ENCODE data around the gene LYZL2. TPM values are rescaled to one million over a fixed set of nuclear protein-coding genes. Genes with fewer than 3 reads are reported as not detected.
"Not testable (repeated sequence)": the region's sequence is repeated elsewhere in the genome, so short reads cannot be mapped to it uniquely, and the experiment has no call there.

Gene LYZL2
- polyA plus RNA-seq (2011; rRNA removed) (not detected in 2 replicates), polyA minus RNA-seq (2011; rRNA and poly(A)+ RNA removed) (not detected in 2 replicates)

DNA sequence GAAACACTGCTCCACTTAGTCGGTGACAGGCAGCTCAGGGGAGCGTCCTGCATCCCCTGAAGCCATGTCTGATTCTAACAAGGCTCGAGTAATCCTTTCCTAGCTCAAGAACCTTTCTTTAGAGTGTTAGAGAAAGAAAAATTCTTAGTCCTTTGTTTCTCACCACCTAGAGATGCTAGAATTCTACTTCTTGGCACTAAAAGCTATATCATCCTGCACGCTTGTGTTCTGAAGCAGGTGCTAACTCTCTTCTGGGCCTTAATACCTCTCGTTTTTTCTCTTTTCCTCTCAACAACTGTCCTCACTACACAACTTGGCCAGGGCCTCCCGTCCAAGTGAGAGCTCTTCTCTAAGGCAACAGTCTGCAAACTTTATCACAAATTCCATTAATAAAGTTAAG is at the start of gene LYZL2:
Gene LYZL2 (minus strand): TSS at position 101 of the 400 bp plus-strand sequence. CDS start 2,838 bp downstream, outside the sequence.
- TF ChIP-seq, protein P1, sequence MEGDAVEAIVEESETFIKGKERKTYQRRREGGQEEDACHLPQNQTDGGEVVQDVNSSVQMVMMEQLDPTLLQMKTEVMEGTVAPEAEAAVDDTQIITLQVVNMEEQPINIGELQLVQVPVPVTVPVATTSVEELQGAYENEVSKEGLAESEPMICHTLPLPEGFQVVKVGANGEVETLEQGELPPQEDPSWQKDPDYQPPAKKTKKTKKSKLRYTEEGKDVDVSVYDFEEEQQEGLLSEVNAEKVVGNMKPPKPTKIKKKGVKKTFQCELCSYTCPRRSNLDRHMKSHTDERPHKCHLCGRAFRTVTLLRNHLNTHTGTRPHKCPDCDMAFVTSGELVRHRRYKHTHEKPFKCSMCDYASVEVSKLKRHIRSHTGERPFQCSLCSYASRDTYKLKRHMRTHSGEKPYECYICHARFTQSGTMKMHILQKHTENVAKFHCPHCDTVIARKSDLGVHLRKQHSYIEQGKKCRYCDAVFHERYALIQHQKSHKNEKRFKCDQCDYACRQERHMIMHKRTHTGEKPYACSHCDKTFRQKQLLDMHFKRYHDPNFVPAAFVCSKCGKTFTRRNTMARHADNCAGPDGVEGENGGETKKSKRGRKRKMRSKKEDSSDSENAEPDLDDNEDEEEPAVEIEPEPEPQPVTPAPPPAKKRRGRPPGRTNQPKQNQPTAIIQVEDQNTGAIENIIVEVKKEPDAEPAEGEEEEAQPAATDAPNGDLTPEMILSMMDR (IDR thresholded peaks at IDR 0.05; ENCODE audit: low read depth, low read length): no peak
- no peaks in the 10 kb centered on the region for H3K27me3 ChIP-seq (ENCODE audit: control insufficient read depth, insufficient read depth, low read length)
- H3K4me3 ChIP-seq (ENCODE audit: low read depth, low read length): no peak within 1 kb of the TSS
- DNase-seq (ENCODE audit: low read depth, low spot score): no peak
- ChIA-PET CTCF (interaction anchor here (1.4 to 4.5 kb wide), 2 partner anchors 10 to 41 kb away, joined by 3 to 30 read pairs; no protein-coding TSS in a partner anchor), POLR2A (no interaction called here)
- no peaks in the 10 kb centered on the region; the same call in 1 of the 2 replicates for H3K9me3 ChIP-seq (ENCODE audit: control insufficient read depth, insufficient read depth, low read length)
- no peak within 1 kb of the TSS for H3K27ac ChIP-seq (ENCODE audit: low read depth, low read length)

DNA sequence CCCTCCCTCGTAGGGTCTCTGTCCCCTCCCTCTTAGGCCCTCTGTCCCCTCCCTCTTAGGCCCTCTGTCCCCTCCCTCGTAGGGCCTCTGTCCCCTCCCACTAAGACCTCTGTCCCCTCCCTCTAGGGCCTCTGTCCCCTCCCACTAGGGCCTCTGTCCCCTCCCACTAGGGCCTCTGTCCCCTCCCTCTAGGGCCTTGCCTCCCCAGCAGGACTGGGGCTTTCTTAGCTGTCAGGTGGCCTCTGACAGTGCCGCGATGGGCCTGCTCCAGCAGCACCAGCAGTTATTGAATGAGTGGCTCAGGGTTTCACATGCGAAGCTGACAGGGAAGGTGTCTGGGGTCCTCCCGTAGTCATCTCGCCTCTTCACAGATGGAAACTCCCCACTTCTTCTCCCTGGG is 48.1 kb upstream of the LYZL2 start:
- DNase-seq (ENCODE audit: low read depth, low spot score); H3K27me3 ChIP-seq (ENCODE audit: control insufficient read depth, insufficient read depth, low read length); POLR2A ChIA-PET; H3K9me3 ChIP-seq (ENCODE audit: control insufficient read depth, insufficient read depth, low read length); CTCF ChIA-PET; H3K27ac ChIP-seq (ENCODE audit: low read depth, low read length); H3K4me3 ChIP-seq (ENCODE audit: low read depth, low read length): not testable (repeated sequence)

DNA sequence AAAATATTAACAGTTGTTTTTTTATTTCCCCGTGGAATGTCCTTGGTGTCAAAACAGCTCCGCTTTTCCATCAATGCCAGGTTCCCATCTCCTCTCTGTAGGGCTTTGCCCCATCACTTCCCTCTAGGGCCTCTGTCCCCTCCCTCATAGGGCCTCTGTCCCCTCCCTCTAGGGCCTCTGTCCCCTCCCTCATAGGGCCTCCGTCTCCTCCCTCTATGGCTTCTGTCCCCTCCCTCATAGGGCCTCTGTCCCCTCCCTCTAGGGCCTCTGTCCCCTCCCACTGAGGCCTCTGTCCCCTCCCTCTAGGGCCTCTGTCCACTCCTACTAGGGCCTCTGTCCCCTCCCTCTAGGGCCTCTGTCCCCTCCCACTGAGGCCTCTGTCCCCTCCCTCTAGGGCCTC is 47.6 kb upstream of the LYZL2 start:
- DNase-seq (ENCODE audit: low read depth, low spot score); H3K27ac ChIP-seq (ENCODE audit: low read depth, low read length); H3K4me3 ChIP-seq (ENCODE audit: low read depth, low read length); POLR2A ChIA-PET; H3K9me3 ChIP-seq (ENCODE audit: control insufficient read depth, insufficient read depth, low read length); H3K27me3 ChIP-seq (ENCODE audit: control insufficient read depth, insufficient read depth, low read length): not testable (repeated sequence)
- CTCF ChIA-PET: interaction anchor here (1.1 kb wide), 1 partner anchor 11 kb away, joined by 4 read pairs; no protein-coding TSS in a partner anchor

DNA sequence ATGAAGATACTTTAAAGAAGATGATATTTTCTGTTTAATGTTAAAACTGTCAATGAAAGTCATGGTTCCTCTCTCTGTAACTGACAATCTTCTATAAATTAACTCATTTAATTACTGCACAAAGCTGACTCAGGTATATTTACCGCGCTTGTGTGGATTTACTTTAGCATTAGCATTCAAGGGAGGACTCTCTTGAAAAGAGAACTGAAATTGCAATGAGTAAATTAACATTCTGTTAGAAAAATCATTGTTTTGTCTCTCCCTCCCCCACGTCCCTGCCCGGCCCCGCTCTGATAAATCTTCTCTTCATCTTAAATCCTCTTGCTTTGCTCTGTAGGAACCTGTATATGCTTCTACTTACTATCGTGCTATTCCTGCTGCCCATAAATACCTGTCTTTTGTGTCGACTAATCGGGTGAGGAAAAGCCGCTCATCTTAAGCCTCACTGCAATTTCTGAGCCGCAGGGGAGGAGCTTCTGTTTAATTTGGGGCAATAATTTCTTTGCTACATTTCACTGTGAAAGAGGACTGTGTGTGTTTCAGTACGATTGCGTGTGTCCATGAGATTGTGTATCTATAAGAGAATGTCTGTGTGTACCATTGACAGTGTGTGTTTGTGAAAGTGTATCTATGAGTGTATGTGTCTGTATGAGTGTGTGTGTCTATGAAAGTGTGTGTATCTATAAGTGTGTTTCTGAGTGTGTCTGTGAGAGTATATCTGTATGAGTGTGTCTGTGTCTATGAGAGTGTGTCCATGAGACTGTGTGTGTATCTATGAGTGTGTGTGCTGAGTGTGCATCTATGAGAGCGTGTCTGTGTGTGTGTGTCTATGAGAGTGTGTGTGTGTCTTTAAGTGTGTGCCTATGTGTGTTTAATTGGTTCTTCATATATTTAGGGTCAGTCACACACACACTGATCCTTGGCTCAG is 46.5 kb upstream of the LYZL2 start:
- no peak for DNase-seq (ENCODE audit: low read depth, low spot score)
- no peaks in the 10 kb centered on the region for H3K27me3 ChIP-seq (ENCODE audit: control insufficient read depth, insufficient read depth, low read length)
- ChIA-PET POLR2A (no interaction called here), CTCF (interaction anchor here (1.1 kb wide), 1 partner anchor 12 kb away, joined by 4 read pairs; no protein-coding TSS in a partner anchor)
- no peak overlapping the region for H3K4me3 ChIP-seq (ENCODE audit: low read depth, low read length)
- no peaks in the 10 kb centered on the region for H3K9me3 ChIP-seq (ENCODE audit: control insufficient read depth, insufficient read depth, low read length)
- TF ChIP-seq, protein P1 (IDR thresholded peaks at IDR 0.05; ENCODE audit: low read depth, low read length): no peak
- no peak overlapping the region for H3K27ac ChIP-seq (ENCODE audit: low read depth, low read length)

DNA sequence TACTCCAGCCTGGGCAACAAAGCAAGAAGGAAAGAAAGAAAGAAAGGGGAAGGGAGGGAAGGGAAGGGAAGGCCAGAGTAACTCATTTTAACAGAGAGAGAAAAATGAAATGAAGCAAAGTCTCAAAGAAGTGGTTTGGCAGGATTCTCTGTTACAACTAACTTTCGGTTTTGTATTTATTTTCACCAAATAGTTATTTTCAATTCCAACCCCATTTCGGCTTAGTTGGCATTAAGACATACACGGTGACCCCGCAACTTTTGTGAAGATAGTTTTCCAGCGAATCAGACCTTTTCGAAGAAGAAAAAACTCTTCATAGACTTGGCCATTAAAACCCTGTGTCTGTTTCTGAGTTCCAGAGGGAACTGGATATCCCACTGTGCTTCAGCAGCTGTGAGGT is 45.2 kb upstream of the LYZL2 start:
- Histone ChIP-seq H3K4me3 (ENCODE audit: low read depth, low read length) (no peak overlapping the region), H3K27me3 (ENCODE audit: control insufficient read depth, insufficient read depth, low read length) (no peaks in the 10 kb centered on the region), H3K9me3 (ENCODE audit: control insufficient read depth, insufficient read depth, low read length) (no peaks in the 10 kb centered on the region), H3K27ac (ENCODE audit: low read depth, low read length) (no peak overlapping the region)
- ChIA-PET POLR2A (no interaction called here), CTCF (no interaction called here)
- TF ChIP-seq, protein P1 (IDR thresholded peaks at IDR 0.05; ENCODE audit: low read depth, low read length): no peak
- no peak for DNase-seq (ENCODE audit: low read depth, low spot score)

DNA sequence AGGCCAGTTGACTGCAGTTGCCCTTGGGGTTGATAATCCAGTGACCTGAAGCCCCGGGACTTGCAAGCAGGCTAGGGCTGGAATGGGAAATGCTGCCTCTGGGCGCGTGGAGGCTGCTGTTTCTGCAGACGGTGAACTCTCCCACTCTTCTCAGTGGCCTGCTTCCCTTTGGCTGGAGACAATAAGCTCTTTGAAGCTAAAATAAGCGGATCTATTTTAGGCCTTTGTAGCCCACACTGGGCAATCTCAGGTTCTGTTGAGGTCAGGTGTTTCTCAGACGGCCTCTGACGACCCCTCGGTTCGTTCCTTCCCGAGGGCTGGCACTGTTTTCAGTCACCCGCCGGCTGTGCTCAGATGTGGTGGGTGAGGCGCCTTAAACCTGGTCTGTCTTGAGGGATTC is 43.7 kb upstream of the LYZL2 start:
- H3K27me3 ChIP-seq (ENCODE audit: control insufficient read depth, insufficient read depth, low read length); DNase-seq (ENCODE audit: low read depth, low spot score); CTCF ChIA-PET; POLR2A ChIA-PET; H3K9me3 ChIP-seq (ENCODE audit: control insufficient read depth, insufficient read depth, low read length); H3K4me3 ChIP-seq (ENCODE audit: low read depth, low read length); H3K27ac ChIP-seq (ENCODE audit: low read depth, low read length): not testable (repeated sequence)

DNA sequence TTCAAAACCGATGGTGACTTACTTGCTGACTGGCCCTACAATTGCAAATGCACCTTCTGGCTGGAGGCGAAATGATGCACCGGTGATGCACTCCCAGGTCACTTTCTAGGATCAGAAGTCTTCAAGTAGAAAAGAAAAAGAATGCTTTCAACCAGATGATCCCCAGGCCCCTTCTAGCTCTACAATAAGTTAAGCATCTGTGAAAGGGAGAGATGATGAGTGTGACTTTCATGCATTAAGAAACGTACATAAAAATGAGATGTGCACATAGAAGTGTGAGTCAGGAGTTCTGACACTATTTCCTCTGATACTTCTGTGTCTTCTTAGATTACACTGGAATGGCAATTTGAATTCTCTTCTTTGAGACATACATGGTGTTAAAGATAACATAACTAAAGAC is 42.8 kb upstream of the LYZL2 start:
- CTCF ChIA-PET: interaction anchor here (0.7 to 2.5 kb wide), 4 partner anchors 9 to 1160 kb away, joined by 4 to 14 read pairs (median 8); no protein-coding TSS in a partner anchor
- POLR2A ChIA-PET; DNase-seq (ENCODE audit: low read depth, low spot score): not testable (repeated sequence)

More for the DNA sequence above, 42.8 kb upstream of the LYZL2 start:
- not testable (repeated sequence) for H3K27me3 ChIP-seq (ENCODE audit: control insufficient read depth, insufficient read depth, low read length); H3K4me3 ChIP-seq (ENCODE audit: low read depth, low read length); H3K27ac ChIP-seq (ENCODE audit: low read depth, low read length); H3K9me3 ChIP-seq (ENCODE audit: control insufficient read depth, insufficient read depth, low read length)

Data from AG04450 (cell line).